Neural cell (in vitro differentiated cells): ENCODE measurements around the gene CENPL.

Source experiments
- EP300 ChIP-seq: fragments of 450-650 bp; conservative IDR thresholded peaks from 2 replicates; pipeline ENCODE4 v1.6.1; 2014; ENCODE audit warnings: antibody characterized with exemption, mild to moderate bottlenecking, moderate library complexity; ENCODE audit not compliant: poor library complexity, severe bottlenecking
- EZH2 ChIP-seq: fragments of 200-600, 300-800 bp; shearing (Covaris generic), sonication (generic); IDR thresholded peaks from 2 replicates; pipeline ENCODE4 v1.6.1; 2014; ENCODE audit warnings: antibody characterized with exemption, low read length, borderline replicate concordance, mild to moderate bottlenecking; ENCODE audit not compliant: insufficient read depth, poor library complexity, severe bottlenecking
- MXI1 ChIP-seq: fragments of 450-650 bp; conservative IDR thresholded peaks from 2 replicates; pipeline ENCODE4 v1.6.1; 2014; ENCODE audit warnings: antibody characterized with exemption, mild to moderate bottlenecking; ENCODE audit not compliant: poor library complexity, severe bottlenecking
- POLR2AphosphoS5 ChIP-seq: IDR thresholded peaks from 2 replicates; pipeline ENCODE4 v1.6.1; 2012
- SMC3 ChIP-seq: fragments of 450-650 bp; conservative IDR thresholded peaks from 2 replicates; pipeline ENCODE4 v1.6.1; 2014; ENCODE audit warnings: antibody characterized with exemption, mild to moderate bottlenecking, moderate library complexity; ENCODE audit not compliant: poor library complexity
- TAF1 ChIP-seq: IDR thresholded peaks from 2 replicates; pipeline ENCODE4 v1.6.1; 2012; ENCODE audit warnings: low read depth
- TF ChIP-seq, protein P1 (sequence below): fragments of 450-650 bp; IDR thresholded peaks from 2 replicates; pipeline ENCODE4 v1.5.1; 2014; ENCODE audit warnings: antibody characterized with exemption, mild to moderate bottlenecking, moderate library complexity; ENCODE audit not compliant: poor library complexity, severe bottlenecking
- TF ChIP-seq, protein P2 (sequence below): IDR thresholded peaks from 2 replicates; pipeline ENCODE4 v1.6.1; 2012; ENCODE audit warnings: borderline replicate concordance

DNA sequence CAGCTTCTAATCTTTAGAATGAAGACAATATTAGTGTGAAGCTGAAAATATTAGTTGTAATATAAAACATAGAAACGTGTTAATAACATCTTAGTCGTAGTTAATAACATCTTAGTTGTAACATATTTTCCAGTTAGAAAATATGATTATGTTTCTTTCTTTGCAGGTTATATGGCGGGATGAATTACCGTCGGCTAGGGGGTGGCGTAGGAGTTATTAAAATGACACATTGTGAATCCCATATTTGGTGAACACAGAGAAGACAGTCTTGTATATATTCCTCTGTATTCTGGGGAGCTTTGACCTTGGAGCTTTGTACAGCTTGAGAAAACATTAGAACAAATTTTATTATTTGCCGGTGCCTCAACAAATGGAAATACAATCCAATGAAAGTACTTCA, 39.7 kb downstream of the CENPL start:
- TF ChIP-seq, protein P1, sequence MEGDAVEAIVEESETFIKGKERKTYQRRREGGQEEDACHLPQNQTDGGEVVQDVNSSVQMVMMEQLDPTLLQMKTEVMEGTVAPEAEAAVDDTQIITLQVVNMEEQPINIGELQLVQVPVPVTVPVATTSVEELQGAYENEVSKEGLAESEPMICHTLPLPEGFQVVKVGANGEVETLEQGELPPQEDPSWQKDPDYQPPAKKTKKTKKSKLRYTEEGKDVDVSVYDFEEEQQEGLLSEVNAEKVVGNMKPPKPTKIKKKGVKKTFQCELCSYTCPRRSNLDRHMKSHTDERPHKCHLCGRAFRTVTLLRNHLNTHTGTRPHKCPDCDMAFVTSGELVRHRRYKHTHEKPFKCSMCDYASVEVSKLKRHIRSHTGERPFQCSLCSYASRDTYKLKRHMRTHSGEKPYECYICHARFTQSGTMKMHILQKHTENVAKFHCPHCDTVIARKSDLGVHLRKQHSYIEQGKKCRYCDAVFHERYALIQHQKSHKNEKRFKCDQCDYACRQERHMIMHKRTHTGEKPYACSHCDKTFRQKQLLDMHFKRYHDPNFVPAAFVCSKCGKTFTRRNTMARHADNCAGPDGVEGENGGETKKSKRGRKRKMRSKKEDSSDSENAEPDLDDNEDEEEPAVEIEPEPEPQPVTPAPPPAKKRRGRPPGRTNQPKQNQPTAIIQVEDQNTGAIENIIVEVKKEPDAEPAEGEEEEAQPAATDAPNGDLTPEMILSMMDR: no peak
- TF ChIP-seq POLR2AphosphoS5: no peak
- no peak for TF ChIP-seq EZH2
- TF ChIP-seq TAF1: no peak
- TF ChIP-seq SMC3: no peak
- TF ChIP-seq, protein P2, sequence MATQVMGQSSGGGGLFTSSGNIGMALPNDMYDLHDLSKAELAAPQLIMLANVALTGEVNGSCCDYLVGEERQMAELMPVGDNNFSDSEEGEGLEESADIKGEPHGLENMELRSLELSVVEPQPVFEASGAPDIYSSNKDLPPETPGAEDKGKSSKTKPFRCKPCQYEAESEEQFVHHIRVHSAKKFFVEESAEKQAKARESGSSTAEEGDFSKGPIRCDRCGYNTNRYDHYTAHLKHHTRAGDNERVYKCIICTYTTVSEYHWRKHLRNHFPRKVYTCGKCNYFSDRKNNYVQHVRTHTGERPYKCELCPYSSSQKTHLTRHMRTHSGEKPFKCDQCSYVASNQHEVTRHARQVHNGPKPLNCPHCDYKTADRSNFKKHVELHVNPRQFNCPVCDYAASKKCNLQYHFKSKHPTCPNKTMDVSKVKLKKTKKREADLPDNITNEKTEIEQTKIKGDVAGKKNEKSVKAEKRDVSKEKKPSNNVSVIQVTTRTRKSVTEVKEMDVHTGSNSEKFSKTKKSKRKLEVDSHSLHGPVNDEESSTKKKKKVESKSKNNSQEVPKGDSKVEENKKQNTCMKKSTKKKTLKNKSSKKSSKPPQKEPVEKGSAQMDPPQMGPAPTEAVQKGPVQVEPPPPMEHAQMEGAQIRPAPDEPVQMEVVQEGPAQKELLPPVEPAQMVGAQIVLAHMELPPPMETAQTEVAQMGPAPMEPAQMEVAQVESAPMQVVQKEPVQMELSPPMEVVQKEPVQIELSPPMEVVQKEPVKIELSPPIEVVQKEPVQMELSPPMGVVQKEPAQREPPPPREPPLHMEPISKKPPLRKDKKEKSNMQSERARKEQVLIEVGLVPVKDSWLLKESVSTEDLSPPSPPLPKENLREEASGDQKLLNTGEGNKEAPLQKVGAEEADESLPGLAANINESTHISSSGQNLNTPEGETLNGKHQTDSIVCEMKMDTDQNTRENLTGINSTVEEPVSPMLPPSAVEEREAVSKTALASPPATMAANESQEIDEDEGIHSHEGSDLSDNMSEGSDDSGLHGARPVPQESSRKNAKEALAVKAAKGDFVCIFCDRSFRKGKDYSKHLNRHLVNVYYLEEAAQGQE: no peak
- no peak for TF ChIP-seq EP300
- no peak for TF ChIP-seq MXI1
